Naive thymus-derived CD4-positive, alpha-beta T cell (primary cell): ENCODE results near the gene AP4S1. TPM values are rescaled to one million over a fixed set of nuclear protein-coding genes. Genes with fewer than 3 reads are reported as not detected.
A peak's percentile ranks its signal among the peaks of the same experiment; 100 is the strongest.

Experiments used
- ATAC-seq: fragments of 150-1000 bp; cut with Tn5 transposase; 2 replicates; pipeline ENCODE4 v1.10.0; 2021; ENCODE audit warnings: mild to moderate bottlenecking, moderate library complexity
- CTCF ChIA-PET: fragments of 350-600 bp; sonication (Branson Sonifier 250); formaldehyde crosslinking; loops from one replicate; lab custom pipeline; 2021; ENCODE audit warnings: antibody characterized with exemption; lab: Charles Lee
- POLR2A ChIA-PET: fragments of 350-600 bp; sonication (Branson Sonifier 250); formaldehyde crosslinking; loops from one replicate; lab custom pipeline; 2021; ENCODE audit warnings: antibody characterized with exemption, inconsistent platforms; lab: Charles Lee
- DNase-seq, 9 donors: peaks; one replicate each; pipeline versions ENCODE4 v3.0.0 to v3.0.0-alpha.2; 2020 to 2022; ENCODE audit warnings: mixed read lengths in 1 of 9
- H3K27ac ChIP-seq: one replicate; pipeline ENCODE4 v1.7.0; 2013; ENCODE audit warnings: mild to moderate bottlenecking, low read depth, low read length, moderate library complexity
- H3K27me3 ChIP-seq, 2 donors: one replicate each; pipeline ENCODE4 v1.7.0; 2013; ENCODE audit warnings: low read length in 2 of 2, mild to moderate bottlenecking in 2 of 2, moderate library complexity in 2 of 2; ENCODE audit not compliant: control insufficient read depth in 2 of 2, insufficient read depth in 2 of 2
- H3K36me3 ChIP-seq, 3 experiments: 1 replicate in 2 of 3; 2 replicates in 1 of 3; pipeline ENCODE4 v1.7.0; 2013; ENCODE audit warnings: low read length in 3 of 3, mild to moderate bottlenecking in 3 of 3, moderate library complexity in 1 of 3; ENCODE audit not compliant: insufficient read depth in 3 of 3, control insufficient read depth in 2 of 3
- H3K4me1 ChIP-seq, 2 donors: one replicate each; pipeline ENCODE4 v1.7.0; 2013; ENCODE audit warnings: low read length in 2 of 2, mild to moderate bottlenecking in 2 of 2, moderate library complexity in 1 of 2; ENCODE audit not compliant: control insufficient read depth in 2 of 2, insufficient read depth in 2 of 2
- H3K4me3 ChIP-seq: 2 replicates; pipeline ENCODE4 v1.7.0; 2013; ENCODE audit warnings: mild to moderate bottlenecking, low read length
- H3K9me3 ChIP-seq, 3 experiments: 1 replicate in 2 of 3; 2 replicates in 1 of 3; pipeline ENCODE4 v1.7.0; 2013; ENCODE audit warnings: low read length in 3 of 3; ENCODE audit not compliant: control insufficient read depth in 2 of 3
- H3K27ac Mint-ChIP-seq, 9 donors: one replicate each; pipeline ENCODE4 v1.8.0; 2020 to 2022; ENCODE audit warnings: mixed read lengths in 9 of 9, mild to moderate bottlenecking in 8 of 9, moderate library complexity in 5 of 9, inconsistent platforms in 2 of 9
- H3K27me3 Mint-ChIP-seq, 5 donors: one replicate each; pipeline ENCODE4 v1.8.0; 2021 to 2022; ENCODE audit warnings: mixed read lengths in 5 of 5, mild to moderate bottlenecking in 1 of 5
- H3K36me3 Mint-ChIP-seq, 5 donors: one replicate each; pipeline ENCODE4 v1.8.0; 2020 to 2022; ENCODE audit warnings: mixed read lengths in 5 of 5, mild to moderate bottlenecking in 3 of 5, inconsistent platforms in 1 of 5
- H3K4me1 Mint-ChIP-seq, 7 donors: one replicate each; pipeline ENCODE4 v1.8.0; 2020 to 2022; ENCODE audit warnings: mixed read lengths in 7 of 7, mild to moderate bottlenecking in 3 of 7, inconsistent platforms in 1 of 7
- H3K4me3 Mint-ChIP-seq, 10 donors: one replicate each; pipeline ENCODE4 v1.8.0; 2020 to 2022; ENCODE audit warnings: mild to moderate bottlenecking in 10 of 10, mixed read lengths in 10 of 10, moderate library complexity in 6 of 10, inconsistent platforms in 2 of 10
- H3K9me3 Mint-ChIP-seq, 11 donors: one replicate each; pipeline ENCODE4 v1.8.0; 2020 to 2022; ENCODE audit warnings: mixed read lengths in 11 of 11, mild to moderate bottlenecking in 4 of 11, inconsistent platforms in 1 of 11, moderate library complexity in 1 of 11
- intact Hi-C, 2 donors: fragments of 100-400 bp; cut with micrococcal nuclease; formaldehyde crosslinking; loops; one replicate each; pipeline ENCODE4 v1.15.1; 2023
- polyA plus RNA-seq, 2 donors: library from polyadenylated mRNA; unstranded; fragments of 300-500 nt; fragmentation: Illumina TruSeq; gene quantifications; one replicate each; pipeline ENCODE4 v1.2.3, GENCODE V29; 2021
- total RNA-seq, 6 experiments: library from RNA in 5 of 6; stranded (reverse) in 5 of 6; gene quantifications; 1 replicate in 5 of 6; 2 replicates in 1 of 6; pipeline ENCODE4 v1.2.3 and lab custom pipeline; 2021 to 2026

The AP4S1 gene
- total and polyA plus RNA-seq, 7 experiments from 2014 or later: 7.9 to 22.0 (median 11.6) TPM

DNA sequence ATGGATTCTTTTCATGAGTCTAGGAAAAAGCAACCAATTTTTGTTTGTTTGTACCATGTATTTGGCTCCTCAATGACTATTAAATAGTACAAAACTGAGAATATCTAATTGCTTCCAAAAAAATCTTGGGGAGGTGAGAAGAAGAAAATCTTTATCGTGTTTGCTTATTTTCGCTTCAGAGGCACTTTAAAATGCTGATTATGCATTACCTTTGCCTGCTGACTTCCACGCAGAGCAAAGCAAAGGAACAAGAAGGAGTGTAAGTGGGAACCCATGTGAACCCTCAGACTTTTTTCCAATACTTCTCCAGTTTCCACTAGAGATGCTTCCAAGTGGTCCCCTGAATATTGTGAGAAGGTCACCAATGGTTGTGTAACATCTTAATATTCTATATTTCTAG, 43.9 kb downstream of the AP4S1 start:
- peaks cover 0 to 40% (median 24%) of the 10 kb centered on the region in 5 donors for H3K36me3 Mint-ChIP-seq
- no peak for ATAC-seq
- Histone ChIP-seq H3K9me3 (no peaks in the 10 kb centered on the region), H3K4me1 (no peaks in the 10 kb centered on the region), H3K27ac (no peak overlapping the region), H3K4me3 (no peak overlapping the region), H3K27me3 (no peaks in the 10 kb centered on the region), H3K36me3 (peaks cover 0 to 30% (median 0%) of the 10 kb centered on the region in 3 experiments)
- H3K27me3 Mint-ChIP-seq: no peaks in the 10 kb centered on the region
- POLR2A ChIA-PET: no interaction called here
- no peaks in the 10 kb centered on the region for H3K9me3 Mint-ChIP-seq
- CTCF ChIA-PET: no interaction called here
- peak overlapping the region in 1 of 9 donors; percentile 13 for H3K27ac Mint-ChIP-seq
- intact Hi-C loops: no loop called here
- peaks cover 0 to 5% (median 0%) of the 10 kb centered on the region in 7 donors for H3K4me1 Mint-ChIP-seq
- H3K4me3 Mint-ChIP-seq: no peak overlapping the region
- no peak for DNase-seq

GRCh38 chr14:31070431-31070830, 45.0 kb downstream of the AP4S1 start:
- Histone ChIP-seq H3K4me3 (no peak overlapping the region), H3K36me3 (peaks cover 0 to 39% (median 0%) of the 10 kb centered on the region in 3 experiments), H3K27me3 (no peaks in the 10 kb centered on the region), H3K27ac (no peak overlapping the region), H3K9me3 (no peaks in the 10 kb centered on the region), H3K4me1 (no peaks in the 10 kb centered on the region)
- no peak overlapping the region for H3K4me3 Mint-ChIP-seq
- H3K4me1 Mint-ChIP-seq: peaks cover 0 to 5% (median 0%) of the 10 kb centered on the region in 7 donors
- peaks cover 4 to 43% (median 31%) of the 10 kb centered on the region in 5 donors for H3K36me3 Mint-ChIP-seq
- intact Hi-C loops: no loop called here
- ATAC-seq: no peak
- H3K9me3 Mint-ChIP-seq: peaks cover 0 to 6% (median 0%) of the 10 kb centered on the region in 11 donors
- H3K27me3 Mint-ChIP-seq: no peaks in the 10 kb centered on the region
- ChIA-PET POLR2A (no interaction called here), CTCF (no interaction called here)
- H3K27ac Mint-ChIP-seq: peak overlapping the region in 1 of 9 donors; percentile 20
- no peak for DNase-seq

DNA sequence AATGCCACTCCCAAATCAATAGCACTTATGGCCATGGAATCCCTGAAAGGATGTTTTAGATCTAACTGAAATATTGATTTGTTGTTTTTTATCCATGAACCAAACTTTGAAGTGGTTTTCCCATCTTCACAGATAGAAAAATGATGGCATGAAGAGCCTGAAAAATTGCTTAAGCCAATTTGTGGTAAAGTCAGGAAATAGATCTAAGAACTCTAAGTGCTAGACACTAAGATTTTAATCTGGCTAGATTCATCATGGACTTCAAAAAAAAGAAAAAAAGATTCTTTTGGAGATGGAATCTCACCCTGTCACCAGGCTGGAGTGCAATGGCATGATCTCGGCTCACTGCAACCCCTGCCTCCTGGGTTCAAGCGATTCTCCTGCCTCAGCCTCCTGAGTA, 45.7 kb downstream of the AP4S1 start:
- H3K36me3 Mint-ChIP-seq: peaks cover 4 to 46% (median 36%) of the 10 kb centered on the region in 5 donors
- Histone ChIP-seq H3K36me3 (peaks cover 0 to 39% (median 0%) of the 10 kb centered on the region in 3 experiments), H3K4me3 (no peak overlapping the region), H3K27me3 (no peaks in the 10 kb centered on the region), H3K4me1 (no peaks in the 10 kb centered on the region), H3K9me3 (no peaks in the 10 kb centered on the region), H3K27ac (no peak overlapping the region)
- peaks cover 0 to 2% (median 0%) of the 10 kb centered on the region in 7 donors for H3K4me1 Mint-ChIP-seq
- no peak overlapping the region for H3K4me3 Mint-ChIP-seq
- POLR2A ChIA-PET: no interaction called here
- intact Hi-C loops: no loop called here
- H3K27me3 Mint-ChIP-seq: no peaks in the 10 kb centered on the region
- H3K9me3 Mint-ChIP-seq: peaks cover 0 to 6% (median 0%) of the 10 kb centered on the region in 11 donors
- CTCF ChIA-PET: no interaction called here
- no peak for ATAC-seq
- H3K27ac Mint-ChIP-seq: no peak overlapping the region
- DNase-seq: no peak

DNA sequence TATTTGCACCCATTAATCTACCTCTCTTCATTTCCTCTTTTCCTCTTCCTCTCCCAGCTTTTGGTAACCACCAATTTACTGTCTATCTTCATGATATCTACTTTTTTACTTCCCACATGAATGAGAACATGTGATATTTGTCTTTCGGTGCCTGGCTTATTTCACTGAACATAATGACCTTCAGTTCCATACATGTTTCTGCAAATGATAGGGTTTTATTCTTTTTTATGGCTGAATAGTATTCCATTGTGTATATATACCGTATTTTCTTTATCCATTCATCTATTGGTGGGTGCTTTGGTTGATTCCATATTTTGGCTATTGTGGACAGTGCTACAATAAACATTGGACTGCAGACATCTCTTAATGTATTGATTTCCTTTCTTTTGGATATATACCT, 49.7 kb downstream of the AP4S1 start:
- Histone ChIP-seq H3K27ac (no peak overlapping the region), H3K27me3 (no peaks in the 10 kb centered on the region), H3K36me3 (peaks cover 0 to 30% (median 0%) of the 10 kb centered on the region in 3 experiments), H3K9me3 (no peaks in the 10 kb centered on the region), H3K4me1 (no peaks in the 10 kb centered on the region), H3K4me3 (no peak overlapping the region)
- ChIA-PET CTCF (no interaction called here), POLR2A (no interaction called here)
- H3K27me3 Mint-ChIP-seq: no peaks in the 10 kb centered on the region
- peaks cover 0 to 2% (median 0%) of the 10 kb centered on the region in 7 donors for H3K4me1 Mint-ChIP-seq
- intact Hi-C loops: no loop called here
- no peak overlapping the region for H3K4me3 Mint-ChIP-seq
- H3K9me3 Mint-ChIP-seq: peaks cover 0 to 6% (median 0%) of the 10 kb centered on the region in 11 donors
- H3K36me3 Mint-ChIP-seq: peaks cover 4 to 38% (median 29%) of the 10 kb centered on the region in 5 donors
- ATAC-seq: no peak
- no peak for DNase-seq
- H3K27ac Mint-ChIP-seq: no peak overlapping the region

- H3K27ac Mint-ChIP-seq: peak overlapping the region in 2 of 9 donors; percentile 8 to 30
- ChIA-PET CTCF (interaction anchor here (0.7 kb wide), 1 partner anchor 99 kb away, joined by 5 read pairs; no protein-coding TSS in a partner anchor), POLR2A (interaction anchor here (0.6 kb wide), 1 partner anchor 51 kb away, joined by 3 read pairs; no protein-coding TSS in a partner anchor)
- H3K4me3 Mint-ChIP-seq: no peak overlapping the region
- Histone ChIP-seq H3K36me3 (peaks cover 0 to 26% (median 2%) of the 10 kb centered on the region in 3 experiments), H3K9me3 (no peaks in the 10 kb centered on the region), H3K4me3 (no peak overlapping the region), H3K4me1 (no peaks in the 10 kb centered on the region), H3K27me3 (no peaks in the 10 kb centered on the region), H3K27ac (no peak overlapping the region)
- H3K27me3 Mint-ChIP-seq: no peaks in the 10 kb centered on the region
- H3K9me3 Mint-ChIP-seq: peaks cover 0 to 6% (median 0%) of the 10 kb centered on the region in 11 donors
- DNase-seq (no peak), ATAC-seq (no peak)
- peaks cover 4 to 36% (median 17%) of the 10 kb centered on the region in 5 donors for H3K36me3 Mint-ChIP-seq
- H3K4me1 Mint-ChIP-seq: peaks cover 0 to 2% (median 0%) of the 10 kb centered on the region in 7 donors
- intact Hi-C loops: no loop called here
Measured at GRCh38 chr14:31078766-31079165, 53.3 kb downstream of the AP4S1 start.

DNA sequence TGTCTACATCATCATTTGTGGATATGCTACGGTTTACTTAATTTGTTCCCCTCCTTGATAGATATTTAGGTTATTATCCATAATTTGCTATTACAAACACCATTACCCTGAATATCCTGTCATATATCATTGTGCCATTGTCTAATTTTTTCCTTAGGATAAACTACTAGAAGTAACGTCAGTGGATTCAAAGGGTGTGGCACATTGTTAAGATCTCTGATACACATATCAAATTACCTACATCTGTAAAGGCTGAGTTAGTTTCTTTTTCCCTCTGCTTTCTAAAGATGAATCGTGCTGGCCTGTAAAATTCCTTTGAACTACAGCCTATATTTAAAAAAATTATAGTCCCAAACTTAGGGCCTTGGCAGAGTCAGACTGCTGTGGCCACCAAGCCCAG, 54.6 kb downstream of the AP4S1 start:
- POLR2A ChIA-PET: interaction anchor here (0.7 kb wide), 1 partner anchor 15 kb away, joined by 5 read pairs; no protein-coding TSS in a partner anchor
- H3K27me3 ChIP-seq: no peaks in the 10 kb centered on the region
- H3K4me1 Mint-ChIP-seq: peaks cover 0 to under 1% (median 0%) of the 10 kb centered on the region in 7 donors
- H3K36me3 ChIP-seq: peaks cover 0 to 28% (median 4%) of the 10 kb centered on the region in 3 experiments
- no peak for DNase-seq
- no peak overlapping the region for H3K27ac ChIP-seq
- CTCF ChIA-PET: no interaction called here
- H3K27ac Mint-ChIP-seq: peak overlapping the region in 1 of 9 donors; percentile 17
- no peaks in the 10 kb centered on the region for H3K27me3 Mint-ChIP-seq
- no peaks in the 10 kb centered on the region for H3K9me3 ChIP-seq
- H3K4me1 ChIP-seq: no peaks in the 10 kb centered on the region
- H3K4me3 ChIP-seq: no peak overlapping the region
- no peak overlapping the region for H3K4me3 Mint-ChIP-seq
- peaks cover 3 to 35% (median 15%) of the 10 kb centered on the region in 5 donors for H3K36me3 Mint-ChIP-seq
- peaks cover 0 to 4% (median 0%) of the 10 kb centered on the region in 11 donors for H3K9me3 Mint-ChIP-seq
- ATAC-seq: no peak
- intact Hi-C loops: loop anchor here in 1 of 2 donors (2.0 to 10.0 kb wide), 2 partner anchors 205 to 277 kb away; partner anchors contain the start of gene COCH
